ENCODE results near the gene DNAJB13. TPM values are rescaled to one million over a fixed set of nuclear protein-coding genes. Genes with fewer than 3 reads are reported as not detected.

DNAJB13 gene
- total and polyA plus RNA-seq, 2 of the 4 experiments (the other 2 are of a cell fraction) = 0.18 to 0.48 TPM

GRCh38 chr11:73965764-73966121 is 14.9 kb downstream of the DNAJB13 start:
- Histone ChIP-seq H2AK5ac (ENCODE audit: low read depth, low read length) (no peak overlapping the region; the same call in 1 of the 2 replicates), H4K8ac (ENCODE audit: low read depth in 2 of 2, low read length in 2 of 2) (no peak overlapping the region), H3K4me3 (ENCODE audit: insufficient read depth, low read depth, low read length) (no peak overlapping the region), H3K9ac (ENCODE audit: low read depth, low read length) (no peak overlapping the region), H3K79me1 (ENCODE audit: low read depth in 1 of 2, low read length in 2 of 2) (no peaks in the 10 kb centered on the region), H2BK15ac (ENCODE audit: low read depth, low read length) (no peak overlapping the region), H3K56ac (ENCODE audit: extremely low read depth, insufficient read depth, low read length) (no peak overlapping the region), H3K18ac (ENCODE audit: low read depth, low read length) (no peak overlapping the region), H3K27ac (ENCODE audit: insufficient read depth, low read length) (no peak overlapping the region), H3K36me3 (ENCODE audit: control insufficient read depth, insufficient read depth, low read length) (no peaks in the 10 kb centered on the region), H2AK9ac (replicated peaks; ENCODE audit: low read depth, low read length, poor library complexity) (no peak overlapping the region), H4K5ac (ENCODE audit: low read depth, low read length) (no peak overlapping the region), H2BK5ac (ENCODE audit: low read depth, low read length, poor library complexity, severe bottlenecking) (no peak overlapping the region), H2BK120ac (ENCODE audit: low read depth, low read length) (no peak overlapping the region), H3K4ac (ENCODE audit: low read depth, low read length) (no peak overlapping the region), H3K9me3 (ENCODE audit: control insufficient read depth, insufficient read depth, low read length) (no peaks in the 10 kb centered on the region), H4K91ac (ENCODE audit: insufficient read depth, low read depth, low read length) (no peak overlapping the region), H3K4me2 (ENCODE audit: low read depth, low read length) (no peak overlapping the region), H2BK20ac (ENCODE audit: low read depth, low read length) (no peak overlapping the region), H3K23ac (ENCODE audit: low read depth, low read length) (no peak overlapping the region), H3K27me3 (ENCODE audit: control insufficient read depth, insufficient read depth, low read length) (no peaks in the 10 kb centered on the region), H3K9me1 (ENCODE audit: insufficient read depth, low read length) (no peaks in the 10 kb centered on the region), H4K20me1 (ENCODE audit: insufficient read depth, low read length) (no peaks in the 10 kb centered on the region), H3K4me1 (ENCODE audit: control insufficient read depth, insufficient read depth, low read length) (no peaks in the 10 kb centered on the region), H2AFZ (replicated peaks; ENCODE audit: low read length, poor library complexity) (no peak overlapping the region), H3K14ac (replicated peaks; ENCODE audit: low read depth, low read length) (no peak overlapping the region)
- intact Hi-C loops (cut with micrococcal nuclease) = no loop called here
- in situ Hi-C loops (cut with MboI; ENCODE audit: low sequenced_read_pairs) = loop anchor here (10.0 kb wide), 1 partner anchor 479 kb away; no protein-coding TSS in a partner anchor
- dilution Hi-C loops (cut with HindIII; ENCODE audit: low sequenced_read_pairs, unreplicated experiment) = no loop called here
- no TSS peak for BruUV-seq (replicated peaks)
- WGBS, 2 experiments (ENCODE audit: extremely low coverage in 2 of 2, insufficient read length in 1 of 2) = no CpG with 5 or more reads among the region's 2 CpGs
- ChIA-PET POLR2A (ENCODE audit: unreplicated experiment) (no interaction called here), CTCF (no interaction called here)
- ATAC-seq (ENCODE audit: low read depth) (no peak), DNase-seq (no peak)
- TF ChIP-seq MAFK (IDR thresholded peaks at IDR 0.05; ENCODE audit: low read depth, low read length) (no peak), NFE2L2 (IDR thresholded peaks at IDR 0.05; ENCODE audit: low read depth, low read length) (no peak), RFX5 (IDR thresholded peaks at IDR 0.05; ENCODE audit: low read depth, low read length) (no peak), CHD1 (IDR thresholded peaks at IDR 0.05; ENCODE audit: low read depth, low read length) (no peak), FOS (IDR thresholded peaks at IDR 0.05; ENCODE audit: low read depth, low read length) (no peak), ELK1 (IDR thresholded peaks at IDR 0.05; ENCODE audit: borderline replicate concordance, low read depth, low read length) (no peak), CEBPB (IDR thresholded peaks at IDR 0.05; ENCODE audit: low read depth, low read length) (no peak), SMC3 (IDR thresholded peaks at IDR 0.05; ENCODE audit: low read depth, low read length) (no peak), MAZ (IDR thresholded peaks at IDR 0.05; ENCODE audit: borderline replicate concordance, low read depth, low read length) (no peak), POLR2A (IDR thresholded peaks at IDR 0.05; ENCODE audit: low read depth, low read length) (no peak), MXI1 (IDR thresholded peaks at IDR 0.05; ENCODE audit: borderline replicate concordance, low read depth, low read length) (no peak), CTCF (conservative IDR thresholded peaks at IDR 0.05; ENCODE audit: low read depth, low read length) (no peak), BHLHE40 (IDR thresholded peaks at IDR 0.05; ENCODE audit: low read depth, low read length) (no peak), USF2 (IDR thresholded peaks at IDR 0.05; ENCODE audit: low read depth, low read length) (no peak), RCOR1 (IDR thresholded peaks at IDR 0.05; ENCODE audit: insufficient replicate concordance, low read length) (no peak), RAD21 (IDR thresholded peaks at IDR 0.05; ENCODE audit: low read length) (no peak)

Data from IMR-90 (cell line).